ENCODE data around the gene SCRN2.

The SCRN2 gene

GRCh38 chr17:47819475-47819874 lies 21.6 kb downstream of the SCRN2 start:
- no peak for DNase-seq

- no peak for DNase-seq
Observed at GRCh38 chr17:47818002-47818695, 22.9 kb downstream of the SCRN2 start.

GRCh38 chr17:47816947-47817346 lies 24.1 kb downstream of the SCRN2 start:
- no peak for DNase-seq

- DNase-seq: no peak
Observed at GRCh38 chr17:47816111-47816735, 24.9 kb downstream of the SCRN2 start.

GRCh38 chr17:47815106-47815918 lies 25.8 kb downstream of the SCRN2 start:
- no peak for DNase-seq

DNA sequence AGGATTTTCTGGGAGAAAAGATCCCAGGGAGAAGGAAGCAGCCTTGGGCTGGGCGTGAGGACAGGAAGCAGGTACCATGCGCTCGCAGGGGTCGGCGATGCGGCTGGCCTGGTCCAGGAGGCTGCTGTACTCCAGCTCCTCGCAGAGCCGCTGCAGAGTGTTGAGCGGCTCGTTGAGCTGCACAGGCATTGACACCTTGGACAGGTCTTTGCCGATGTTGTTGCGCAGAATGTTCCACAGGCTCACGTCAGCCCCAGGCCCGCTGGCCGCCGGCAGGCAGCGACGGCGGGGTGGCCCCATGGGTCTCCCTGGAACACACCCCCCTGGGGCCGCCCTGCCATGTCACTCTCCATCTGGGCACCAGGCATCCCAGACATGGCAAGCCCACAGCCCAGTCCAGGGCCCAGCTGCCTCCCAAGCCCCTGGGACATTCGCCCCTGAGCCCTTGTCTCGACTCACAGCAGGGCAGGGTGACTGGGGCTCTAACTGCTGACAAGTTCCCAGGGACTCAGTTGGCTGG lies 27.5 kb downstream of the SCRN2 start:
- DNase-seq: no peak

GRCh38 chr17:47813077-47813476 lies 28.0 kb downstream of the SCRN2 start:
- no peak for DNase-seq

- DNase-seq: no peak
Observed at GRCh38 chr17:47812146-47812920, 28.7 kb downstream of the SCRN2 start.

- no peak for DNase-seq
Observed at GRCh38 chr17:47811709-47812108, 29.4 kb downstream of the SCRN2 start.

DNA sequence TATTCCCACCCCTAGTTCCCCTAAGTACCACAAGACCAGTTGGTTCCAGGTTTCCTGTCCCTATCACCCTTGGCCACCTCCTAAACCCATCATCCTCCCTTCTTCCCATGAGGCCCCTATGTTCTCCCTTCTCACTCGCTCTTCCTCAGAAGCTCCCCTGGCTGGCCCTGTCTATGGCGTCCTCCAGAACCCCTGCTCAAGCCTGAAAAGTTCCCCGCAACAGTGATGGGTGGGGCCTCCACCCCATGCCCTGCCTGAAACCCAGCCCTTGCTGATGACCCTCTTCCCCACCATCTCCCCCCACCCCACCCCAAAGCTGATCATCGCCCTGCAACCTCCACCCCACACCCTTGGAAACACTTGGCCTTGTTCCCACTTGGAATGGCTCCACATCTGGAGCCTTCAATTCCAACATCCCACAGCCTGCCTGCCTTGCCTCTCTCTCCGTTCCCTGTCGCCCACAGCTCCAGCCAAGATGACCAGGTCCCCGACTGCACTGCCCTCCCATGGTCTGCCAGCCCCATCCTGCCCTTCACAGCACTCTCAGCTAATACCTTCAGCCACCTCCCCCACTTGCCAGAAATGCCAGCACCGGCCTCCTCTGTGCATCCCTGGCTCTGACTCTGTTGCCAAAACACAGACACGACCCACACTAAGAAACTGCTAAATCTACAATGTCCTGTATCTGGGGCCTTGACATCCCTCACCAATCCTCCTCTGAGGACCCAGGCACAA lies 30.0 kb downstream of the SCRN2 start:
- no peak for DNase-seq

- DNase-seq: peak; percentile 71
Observed at GRCh38 chr17:47810200-47810821, 30.8 kb downstream of the SCRN2 start.

- no peak for DNase-seq
Observed at GRCh38 chr17:47808830-47809480, 32.1 kb downstream of the SCRN2 start.

DNA sequence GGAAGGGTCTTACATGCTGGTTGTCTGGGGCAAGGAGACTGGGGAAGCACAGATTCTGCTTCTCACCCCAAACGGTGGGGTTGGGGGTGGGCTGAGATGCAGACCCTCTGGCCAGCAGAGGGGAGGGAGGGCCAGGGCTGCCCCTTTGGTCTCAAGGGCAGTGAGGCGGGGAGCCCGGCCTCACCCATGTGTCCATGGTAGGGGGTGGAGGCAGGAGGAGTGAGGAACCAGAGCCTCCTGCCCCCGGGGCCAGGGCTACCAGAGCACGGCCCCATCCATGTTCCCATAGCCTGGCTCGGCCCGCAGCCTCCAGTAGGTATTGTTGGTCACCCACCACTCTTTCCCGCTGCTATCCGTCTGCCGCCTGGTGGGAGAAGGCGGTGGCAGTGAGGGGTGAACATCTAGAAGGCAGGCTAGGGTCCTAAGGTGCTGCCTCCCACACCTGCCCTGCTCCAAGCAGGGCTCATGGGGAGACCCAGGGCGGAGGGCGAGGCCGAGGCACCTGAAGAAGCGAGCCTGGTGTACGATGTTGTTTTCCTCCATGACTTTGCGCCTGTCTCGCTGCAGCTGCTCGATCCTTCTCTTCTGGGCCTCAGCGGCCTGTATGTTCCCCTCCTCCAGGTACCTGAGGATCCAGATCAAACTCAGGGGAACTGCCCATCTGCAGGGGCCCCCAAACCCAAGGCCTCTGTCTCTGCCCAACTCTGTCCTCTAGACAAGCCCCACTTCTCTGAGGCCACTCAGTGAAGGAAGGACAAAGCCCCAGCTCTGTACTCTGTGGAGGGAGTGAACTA lies 32.8 kb downstream of the SCRN2 start:
- no peak for DNase-seq

DNA sequence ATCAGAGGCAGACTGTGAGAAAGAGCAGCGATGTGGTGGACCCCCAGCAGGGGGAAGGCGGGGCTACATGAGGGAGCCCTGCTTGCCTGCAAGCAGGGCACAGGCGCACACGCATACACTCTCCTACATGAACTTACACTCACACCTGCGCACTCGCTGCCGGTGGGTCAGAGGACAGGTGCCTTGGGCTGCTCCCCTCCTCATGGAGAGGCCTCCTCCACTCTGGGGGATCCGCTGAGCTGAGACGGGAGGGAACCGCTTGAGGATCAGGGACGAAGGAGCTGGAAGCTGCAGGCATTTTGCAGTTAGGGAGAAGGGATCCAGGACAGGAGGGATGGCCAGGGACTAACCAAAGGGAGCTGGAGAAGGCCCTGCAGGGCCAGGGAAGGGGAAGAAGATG lies 33.7 kb downstream of the SCRN2 start:
- no peak for DNase-seq

GRCh38 chr17:47806913-47807255 lies 34.2 kb downstream of the SCRN2 start:
- no peak for DNase-seq

DNA sequence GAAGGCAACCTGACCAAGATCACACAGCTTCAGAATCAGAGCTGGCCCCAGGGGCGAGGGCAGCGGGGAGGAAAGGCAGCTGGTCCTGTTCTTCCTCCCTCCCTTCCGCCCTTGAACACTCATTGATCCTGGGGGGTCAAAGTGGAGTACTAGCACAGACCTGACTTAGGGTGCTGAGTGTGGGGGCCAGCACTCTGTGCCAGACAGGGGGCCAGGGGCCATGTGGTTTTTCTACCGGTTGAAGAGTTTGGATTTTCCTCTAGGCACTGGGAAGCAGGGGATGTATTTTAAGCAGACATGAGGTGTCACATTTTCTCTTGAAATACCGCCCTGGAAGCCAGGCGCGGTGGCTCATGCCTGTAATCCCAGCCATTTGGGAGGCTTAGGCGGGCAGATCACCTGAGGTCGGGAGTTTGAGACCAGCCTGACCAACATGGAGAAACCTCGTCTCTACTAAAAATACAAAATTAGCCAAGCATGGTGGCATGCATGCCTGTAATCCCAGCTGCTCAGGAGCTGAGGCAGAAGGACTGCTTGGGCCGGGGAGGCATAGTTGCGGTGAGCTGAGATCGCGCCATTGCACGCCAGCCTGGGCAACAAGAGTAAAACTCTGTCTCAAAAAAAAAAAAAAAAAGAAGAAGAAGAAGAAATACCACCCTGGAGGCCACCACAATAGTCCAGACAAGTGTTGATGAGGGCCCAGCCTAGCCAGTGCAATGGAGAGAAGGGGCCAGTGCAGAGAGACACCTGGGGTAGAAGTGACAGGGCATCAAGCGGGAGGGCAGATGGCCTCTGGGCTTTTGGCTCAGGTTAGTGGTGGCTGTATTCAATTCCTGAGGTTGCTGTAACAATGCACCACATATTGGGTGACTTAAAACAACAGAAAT lies 34.8 kb downstream of the SCRN2 start:
- no peak for DNase-seq

DNA sequence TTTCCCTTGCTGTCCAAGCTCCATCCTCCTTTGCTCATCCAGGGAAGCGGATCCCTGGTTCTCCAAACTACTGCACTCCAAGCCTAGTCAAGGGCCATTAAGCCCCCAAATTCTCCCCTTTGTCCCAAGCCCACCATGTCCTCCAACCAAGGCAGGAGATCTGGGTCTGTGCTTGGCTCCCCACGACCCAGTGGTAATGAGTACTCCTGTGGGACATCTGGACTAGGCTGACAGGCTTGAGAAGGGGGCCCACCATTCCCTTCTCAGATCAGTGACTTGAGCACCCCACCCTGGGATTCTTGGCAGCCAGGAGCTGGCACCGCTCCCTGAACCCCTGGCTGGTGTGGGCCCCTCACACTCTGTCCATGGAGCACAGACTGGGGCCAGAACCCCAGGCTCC lies 36.6 kb downstream of the SCRN2 start:
- DNase-seq: no peak

DNA sequence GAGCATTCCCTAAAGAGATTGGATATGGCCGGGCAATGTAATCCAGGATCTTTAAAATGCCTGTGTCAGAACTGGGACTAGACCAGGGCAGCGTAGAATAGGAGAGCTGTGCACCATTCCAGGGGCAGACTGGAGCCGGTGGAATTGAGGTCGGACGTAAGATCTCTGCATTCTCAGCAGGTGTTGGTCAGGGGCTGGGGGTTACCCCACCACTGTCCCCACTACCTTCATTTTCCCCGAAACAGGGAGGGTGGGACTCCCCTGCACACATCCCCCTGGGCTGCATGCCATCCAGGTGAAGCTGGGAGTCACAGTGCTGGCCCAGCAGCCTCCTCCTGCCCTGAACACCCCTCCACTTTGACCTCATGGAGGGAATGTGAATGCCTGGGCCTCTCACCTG lies 37.3 kb downstream of the SCRN2 start:
- DNase-seq: no peak

DNA sequence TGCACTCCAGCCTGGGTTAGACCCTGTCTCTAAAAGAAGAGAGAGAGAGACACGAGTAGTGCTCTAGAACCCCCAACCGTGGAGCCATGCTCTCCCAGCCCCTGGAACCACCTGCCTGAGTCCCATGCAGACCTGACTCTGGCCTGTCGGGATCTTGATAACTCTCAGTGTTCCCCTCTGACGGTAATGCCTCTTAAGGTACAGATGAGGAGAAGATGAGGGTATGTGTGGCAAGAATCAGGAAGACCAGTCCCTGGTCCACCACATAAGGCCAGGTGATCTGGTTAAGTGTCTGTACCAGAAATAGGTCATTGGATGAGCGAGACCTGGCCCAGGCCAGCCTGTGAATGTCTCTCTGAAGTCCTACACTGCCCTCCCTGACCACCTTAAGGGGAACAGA lies 37.9 kb downstream of the SCRN2 start:
- no peak for DNase-seq
